ENCODE measurements around the gene LCE2D. TPM values are rescaled to one million over a fixed set of nuclear protein-coding genes. Genes with fewer than 3 reads are reported as not detected.

The LCE2D gene
- total RNA-seq, 2 experiments from 2014 or later, result not detected

- Histone ChIP-seq H3K4me1 (ENCODE audit: insufficient read depth, low read length, poor library complexity, severe bottlenecking) (no peaks in the 10 kb centered on the region), H4K20me1 (ENCODE audit: insufficient read depth, low read length) (no peaks in the 10 kb centered on the region), H2AFZ (ENCODE audit: low read length) (no peak within 1 kb of the TSS), H3K9me2 (ENCODE audit: insufficient read depth, low read length) (no peaks in the 10 kb centered on the region), H3K9me3 (ENCODE audit: low read length) (no peaks in the 10 kb centered on the region), H3K4me3 (ENCODE audit: low read depth, low read length, poor library complexity, severe bottlenecking) (no peak within 1 kb of the TSS), H3K27ac (ENCODE audit: low read depth, low read length, poor library complexity, severe bottlenecking) (no peak within 1 kb of the TSS), H3K79me2 (ENCODE audit: insufficient read depth, low read depth, low read length) (no peaks in the 10 kb centered on the region), H3K36me3 (ENCODE audit: insufficient read depth, low read length) (no peaks in the 10 kb centered on the region), H3K4me2 (ENCODE audit: low read length) (no peak within 1 kb of the TSS)
- no peak for DNase-seq (ENCODE audit: low spot score)
- BruUV-seq (replicated peaks), result no TSS peak
- TF ChIP-seq EZH2phosphoT487 (IDR thresholded peaks at IDR 0.05; ENCODE audit: borderline replicate concordance, low read depth, low read length), result no peak
- TF ChIP-seq CTCF (conservative IDR thresholded peaks at IDR 0.05; ENCODE audit: low read length), result no peak
- ChIA-PET CTCF (ENCODE audit: unreplicated experiment) (no interaction called here), POLR2A (interaction anchor here (1.1 kb wide), 1 partner anchor 10 kb away, joined by 3 read pairs; no protein-coding TSS in a partner anchor)
- intact Hi-C loops (cut with micrococcal nuclease; ENCODE audit: unreplicated experiment), result no loop called here
Observed at GRCh38 chr1:152697701-152698600, 34.8 kb downstream of the LCE2D start, which contains the start of gene LCE2A. LCE2A (plus strand) TSS chr1:152698345; CDS start chr1:152698902, 557 bp downstream.

GRCh38 chr1:152699746-152700145 lies 36.6 kb downstream of the LCE2D start:
- no TSS peak for BruUV-seq (replicated peaks)
- Histone ChIP-seq H2AFZ (ENCODE audit: low read length) (no peak overlapping the region), H3K4me2 (ENCODE audit: low read length) (no peak overlapping the region), H3K79me2 (ENCODE audit: insufficient read depth, low read depth, low read length) (no peaks in the 10 kb centered on the region), H3K27ac (ENCODE audit: low read depth, low read length, poor library complexity, severe bottlenecking) (no peak overlapping the region), H3K9me3 (ENCODE audit: low read length) (no peaks in the 10 kb centered on the region), H4K20me1 (ENCODE audit: insufficient read depth, low read length) (no peaks in the 10 kb centered on the region), H3K9me2 (ENCODE audit: insufficient read depth, low read length) (no peaks in the 10 kb centered on the region), H3K36me3 (ENCODE audit: insufficient read depth, low read length) (no peaks in the 10 kb centered on the region), H3K4me1 (ENCODE audit: insufficient read depth, low read length, poor library complexity, severe bottlenecking) (no peaks in the 10 kb centered on the region), H3K4me3 (ENCODE audit: low read depth, low read length, poor library complexity, severe bottlenecking) (no peak overlapping the region)
- CTCF ChIA-PET (ENCODE audit: unreplicated experiment), result no interaction called here
- POLR2A ChIA-PET, result no interaction called here
- TF ChIP-seq CTCF (conservative IDR thresholded peaks at IDR 0.05; ENCODE audit: low read length) (no peak), EZH2phosphoT487 (IDR thresholded peaks at IDR 0.05; ENCODE audit: borderline replicate concordance, low read depth, low read length) (no peak)
- no peak for DNase-seq (ENCODE audit: low spot score)
- intact Hi-C loops (cut with micrococcal nuclease; ENCODE audit: unreplicated experiment), result no loop called here

- no TSS peak for BruUV-seq (replicated peaks)
- CTCF ChIA-PET (ENCODE audit: unreplicated experiment), result no interaction called here
- H3K79me2 ChIP-seq (ENCODE audit: insufficient read depth, low read depth, low read length), result no peaks in the 10 kb centered on the region
Observed at GRCh38 chr1:152707860-152708259, 44.7 kb downstream of the LCE2D start, which contains the start of gene LCE4A. LCE4A (plus strand) TSS chr1:152708160; CDS start chr1:152709076, 916 bp downstream.

More at GRCh38 chr1:152707860-152708259, 44.7 kb downstream of the LCE2D start, which contains the start of gene LCE4A:
- Histone ChIP-seq H3K36me3 (ENCODE audit: insufficient read depth, low read length) (no peaks in the 10 kb centered on the region), H3K27ac (ENCODE audit: low read depth, low read length, poor library complexity, severe bottlenecking) (no peak within 1 kb of the TSS), H3K9me3 (ENCODE audit: low read length) (no peaks in the 10 kb centered on the region), H4K20me1 (ENCODE audit: insufficient read depth, low read length) (no peaks in the 10 kb centered on the region), H3K4me3 (ENCODE audit: low read depth, low read length, poor library complexity, severe bottlenecking) (no peak within 1 kb of the TSS), H3K9me2 (ENCODE audit: insufficient read depth, low read length) (no peaks in the 10 kb centered on the region), H3K4me1 (ENCODE audit: insufficient read depth, low read length, poor library complexity, severe bottlenecking) (no peaks in the 10 kb centered on the region), H3K4me2 (ENCODE audit: low read length) (no peak within 1 kb of the TSS), H2AFZ (ENCODE audit: low read length) (no peak within 1 kb of the TSS)
- POLR2A ChIA-PET, result no interaction called here
- no peak for DNase-seq (ENCODE audit: low spot score)
- intact Hi-C loops (cut with micrococcal nuclease; ENCODE audit: unreplicated experiment), result no loop called here
- TF ChIP-seq CTCF (conservative IDR thresholded peaks at IDR 0.05; ENCODE audit: low read length) (no peak), EZH2phosphoT487 (IDR thresholded peaks at IDR 0.05; ENCODE audit: borderline replicate concordance, low read depth, low read length) (no peak)

Measured in OCI-LY7 (cell line).